ENCODE data around the gene SSMEM1.
A peak's percentile ranks its signal among the peaks of the same experiment; 100 is the strongest.
"Not testable (repeated sequence)": the region's sequence is repeated elsewhere in the genome, so short reads cannot be mapped to it uniquely, and the experiment has no call there.

Gene SSMEM1

DNA sequence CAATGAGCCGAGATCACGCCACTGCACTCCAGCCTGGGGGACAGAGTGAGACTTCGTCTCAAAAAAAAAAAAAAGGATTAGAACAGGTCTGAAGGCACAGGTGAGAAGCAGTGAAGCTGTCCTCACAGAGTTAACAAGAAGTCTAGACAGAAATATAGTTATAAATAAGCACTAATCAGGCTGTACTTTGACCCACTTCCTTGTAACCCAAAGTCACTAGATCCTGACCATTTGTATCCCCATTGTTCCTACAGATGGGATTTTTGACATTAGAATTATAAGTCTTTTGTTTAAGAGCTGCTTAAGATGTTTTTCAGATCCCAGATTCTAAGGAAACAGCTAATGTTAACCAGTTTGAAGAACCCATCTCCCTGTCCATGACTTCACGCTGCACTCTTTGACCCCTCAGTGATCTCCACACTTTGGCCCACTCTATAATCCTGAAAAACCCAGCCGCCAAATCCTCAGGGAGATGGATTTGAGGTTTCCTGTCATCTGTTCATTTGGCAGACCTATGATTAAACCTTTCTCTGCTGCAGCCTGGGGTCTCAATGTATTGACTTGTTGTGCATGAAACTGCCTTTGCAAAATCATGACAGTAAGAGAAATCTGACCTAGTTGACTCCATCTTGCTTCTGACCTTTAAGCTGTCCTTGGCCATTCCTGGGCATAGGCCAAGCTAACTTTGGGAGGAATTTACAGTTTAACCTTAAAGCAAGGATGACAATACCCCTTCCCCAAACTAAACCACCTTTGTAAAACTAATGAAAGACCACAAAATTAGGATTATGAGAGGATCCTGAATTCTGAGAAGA lies 11.4 kb downstream of the SSMEM1 start:
- TF ChIP-seq, protein P1, sequence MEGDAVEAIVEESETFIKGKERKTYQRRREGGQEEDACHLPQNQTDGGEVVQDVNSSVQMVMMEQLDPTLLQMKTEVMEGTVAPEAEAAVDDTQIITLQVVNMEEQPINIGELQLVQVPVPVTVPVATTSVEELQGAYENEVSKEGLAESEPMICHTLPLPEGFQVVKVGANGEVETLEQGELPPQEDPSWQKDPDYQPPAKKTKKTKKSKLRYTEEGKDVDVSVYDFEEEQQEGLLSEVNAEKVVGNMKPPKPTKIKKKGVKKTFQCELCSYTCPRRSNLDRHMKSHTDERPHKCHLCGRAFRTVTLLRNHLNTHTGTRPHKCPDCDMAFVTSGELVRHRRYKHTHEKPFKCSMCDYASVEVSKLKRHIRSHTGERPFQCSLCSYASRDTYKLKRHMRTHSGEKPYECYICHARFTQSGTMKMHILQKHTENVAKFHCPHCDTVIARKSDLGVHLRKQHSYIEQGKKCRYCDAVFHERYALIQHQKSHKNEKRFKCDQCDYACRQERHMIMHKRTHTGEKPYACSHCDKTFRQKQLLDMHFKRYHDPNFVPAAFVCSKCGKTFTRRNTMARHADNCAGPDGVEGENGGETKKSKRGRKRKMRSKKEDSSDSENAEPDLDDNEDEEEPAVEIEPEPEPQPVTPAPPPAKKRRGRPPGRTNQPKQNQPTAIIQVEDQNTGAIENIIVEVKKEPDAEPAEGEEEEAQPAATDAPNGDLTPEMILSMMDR (IDR thresholded peaks at IDR 0.05; ENCODE audit: poor library complexity, severe bottlenecking) = no peak
- no peaks in the 10 kb centered on the region for H3K9me3 ChIP-seq (ENCODE audit: severe bottlenecking)
- DNase-seq (ENCODE audit: low spot score) (no peak), ATAC-seq (ENCODE audit: low read depth) (no peak)
- H3K27me3 ChIP-seq (ENCODE audit: insufficient read depth, poor library complexity, severe bottlenecking) = no peaks in the 10 kb centered on the region
- no peak overlapping the region for H3K27ac ChIP-seq (ENCODE audit: poor library complexity, severe bottlenecking)
- no peaks in the 10 kb centered on the region for H3K4me1 ChIP-seq (ENCODE audit: insufficient read depth, poor library complexity, severe bottlenecking)
- H3K36me3 ChIP-seq (ENCODE audit: low read depth) = no peaks in the 10 kb centered on the region
- no peak overlapping the region for H3K4me3 ChIP-seq (ENCODE audit: severe bottlenecking)

DNA sequence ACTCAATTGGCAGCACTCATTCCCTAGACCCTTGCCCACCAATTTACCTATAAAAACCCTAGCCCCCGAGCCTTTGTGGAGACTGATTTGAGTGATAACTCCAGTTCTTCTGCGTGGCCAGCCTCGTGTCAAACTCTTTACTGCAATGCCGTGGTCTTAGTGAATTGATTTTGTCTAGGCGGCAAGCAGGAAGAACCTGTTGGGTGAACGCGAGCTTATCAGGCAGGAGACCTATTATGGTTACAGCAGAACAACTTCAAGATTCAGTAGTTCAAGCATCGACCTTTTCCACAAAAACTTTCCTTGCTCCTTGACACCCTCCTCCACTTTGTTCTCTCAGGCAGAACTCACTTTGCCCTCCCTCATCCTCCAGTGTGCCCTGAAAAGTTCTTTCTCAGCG lies 12.2 kb downstream of the SSMEM1 start:
- TF ChIP-seq, protein P1 (IDR thresholded peaks at IDR 0.05; ENCODE audit: poor library complexity, severe bottlenecking) = no peak
- no peak overlapping the region for H3K27ac ChIP-seq (ENCODE audit: poor library complexity, severe bottlenecking)
- ATAC-seq (ENCODE audit: low read depth) = no peak

DNA sequence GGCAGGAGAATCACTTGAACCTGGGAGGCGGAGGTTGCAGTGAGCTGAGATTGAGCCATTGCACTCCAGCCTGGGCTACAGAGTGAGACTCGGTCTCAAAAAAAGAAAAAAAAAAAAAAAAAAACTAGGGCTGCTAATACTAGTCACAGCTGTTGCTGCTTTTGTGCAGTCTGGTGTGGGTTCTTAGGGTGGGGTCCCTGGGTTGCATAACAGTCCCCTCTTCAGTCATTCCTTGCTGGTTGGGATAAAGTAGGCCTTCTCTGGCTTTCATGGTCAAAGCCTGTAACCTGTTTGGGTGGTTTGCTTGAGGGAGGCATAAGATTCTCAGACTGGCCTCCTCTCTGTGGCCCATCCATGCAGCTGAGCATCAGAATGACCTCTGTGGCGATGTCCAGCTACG lies 14.1 kb downstream of the SSMEM1 start:
- ATAC-seq (ENCODE audit: low read depth) = no peak
- Histone ChIP-seq H3K9me3 (ENCODE audit: severe bottlenecking) (no peaks in the 10 kb centered on the region), H3K4me3 (ENCODE audit: severe bottlenecking) (no peak overlapping the region), H3K27me3 (ENCODE audit: insufficient read depth, poor library complexity, severe bottlenecking) (no peaks in the 10 kb centered on the region), H3K4me1 (ENCODE audit: insufficient read depth, poor library complexity, severe bottlenecking) (no peaks in the 10 kb centered on the region), H3K27ac (ENCODE audit: poor library complexity, severe bottlenecking) (no peak overlapping the region), H3K36me3 (ENCODE audit: low read depth) (no peaks in the 10 kb centered on the region)
- DNase-seq (ENCODE audit: low spot score) = no peak
- TF ChIP-seq, protein P1 (IDR thresholded peaks at IDR 0.05; ENCODE audit: poor library complexity, severe bottlenecking) = no peak

More for the DNA sequence above, 12.2 kb downstream of the SSMEM1 start:
- Histone ChIP-seq H3K4me3 (ENCODE audit: severe bottlenecking) (no peak overlapping the region), H3K27me3 (ENCODE audit: insufficient read depth, poor library complexity, severe bottlenecking) (no peaks in the 10 kb centered on the region), H3K9me3 (ENCODE audit: severe bottlenecking) (no peaks in the 10 kb centered on the region), H3K4me1 (ENCODE audit: insufficient read depth, poor library complexity, severe bottlenecking) (no peaks in the 10 kb centered on the region), H3K36me3 (ENCODE audit: low read depth) (no peaks in the 10 kb centered on the region)
- no peak for DNase-seq (ENCODE audit: low spot score)

DNA sequence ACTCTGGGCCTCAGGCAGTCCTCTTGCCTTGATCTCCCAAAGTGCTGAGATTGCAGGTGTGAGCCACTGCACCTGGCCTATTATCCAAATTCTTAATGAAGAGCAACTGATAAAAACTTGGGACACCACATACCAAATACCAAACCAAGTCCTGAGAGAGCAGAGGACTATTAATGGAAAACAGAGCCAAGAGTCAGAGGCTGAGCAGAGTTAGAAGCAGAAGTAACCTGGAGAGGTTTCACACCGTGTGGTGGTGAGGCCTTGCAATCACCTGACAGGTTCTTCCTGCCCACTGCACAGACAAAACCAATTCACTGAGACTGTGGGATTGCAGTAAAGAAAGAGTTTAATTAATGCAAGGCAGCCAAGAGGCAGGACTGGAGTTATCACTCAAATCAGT lies 16.0 kb downstream of the SSMEM1 start:
- TF ChIP-seq, protein P1 (IDR thresholded peaks at IDR 0.05; ENCODE audit: poor library complexity, severe bottlenecking) = no peak
- no peak overlapping the region for H3K4me3 ChIP-seq (ENCODE audit: severe bottlenecking)
- no peaks in the 10 kb centered on the region for H3K27me3 ChIP-seq (ENCODE audit: insufficient read depth, poor library complexity, severe bottlenecking)
- DNase-seq (ENCODE audit: low spot score) = no peak
- no peaks in the 10 kb centered on the region for H3K9me3 ChIP-seq (ENCODE audit: severe bottlenecking)
- H3K4me1 ChIP-seq (ENCODE audit: insufficient read depth, poor library complexity, severe bottlenecking) = no peaks in the 10 kb centered on the region
- H3K36me3 ChIP-seq (ENCODE audit: low read depth) = no peaks in the 10 kb centered on the region
- H3K27ac ChIP-seq (ENCODE audit: poor library complexity, severe bottlenecking) = no peak overlapping the region
- ATAC-seq (ENCODE audit: low read depth) = no peak

DNA sequence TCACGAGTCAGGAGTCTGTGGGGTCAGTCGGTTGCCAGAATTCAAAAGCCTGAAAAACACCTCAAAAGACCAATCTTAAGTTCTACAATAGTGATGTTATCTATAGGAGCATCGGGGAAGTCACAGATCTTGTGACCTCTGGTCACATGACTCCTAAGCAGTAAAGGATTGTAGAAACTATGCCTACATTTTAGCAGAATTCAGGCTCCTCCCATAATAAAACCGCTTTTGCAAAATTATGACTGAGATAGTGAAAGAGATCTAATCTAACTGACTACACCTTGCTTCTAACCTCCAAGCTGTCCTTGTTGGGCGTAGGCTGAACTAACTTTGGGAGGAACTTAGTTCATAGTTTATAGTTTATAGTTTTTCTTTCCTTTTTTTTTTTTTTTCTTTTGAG lies 16.6 kb downstream of the SSMEM1 start:
- Histone ChIP-seq H3K4me1 (ENCODE audit: insufficient read depth, poor library complexity, severe bottlenecking) (no peaks in the 10 kb centered on the region), H3K4me3 (ENCODE audit: severe bottlenecking) (no peak overlapping the region), H3K36me3 (ENCODE audit: low read depth) (no peaks in the 10 kb centered on the region), H3K27me3 (ENCODE audit: insufficient read depth, poor library complexity, severe bottlenecking) (no peaks in the 10 kb centered on the region), H3K9me3 (ENCODE audit: severe bottlenecking) (no peaks in the 10 kb centered on the region), H3K27ac (ENCODE audit: poor library complexity, severe bottlenecking) (peak overlapping the region; percentile 15)
- ATAC-seq (ENCODE audit: low read depth) = no peak
- DNase-seq (ENCODE audit: low spot score) = no peak
- TF ChIP-seq, protein P1 (IDR thresholded peaks at IDR 0.05; ENCODE audit: poor library complexity, severe bottlenecking) = no peak

DNA sequence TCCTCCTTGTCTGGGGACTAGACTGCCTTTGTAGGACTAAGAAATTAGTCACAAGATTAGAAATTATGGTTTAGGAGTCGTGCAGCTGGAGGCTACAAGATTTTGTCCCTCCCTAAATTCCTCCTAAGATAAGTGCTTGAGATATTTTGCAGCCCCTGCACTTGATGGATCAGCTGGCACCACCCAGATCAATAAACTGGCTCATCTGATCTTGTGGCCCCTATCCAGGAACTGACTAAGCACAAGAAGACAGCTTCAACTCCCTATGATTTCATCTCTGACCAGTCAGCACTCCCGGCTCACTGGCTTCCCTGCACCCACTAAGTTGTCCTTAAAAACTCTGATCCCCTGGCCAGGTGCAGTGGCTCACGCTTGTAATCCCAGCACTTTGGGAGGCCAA lies 17.3 kb downstream of the SSMEM1 start:
- H3K4me3 ChIP-seq (ENCODE audit: severe bottlenecking); H3K27me3 ChIP-seq (ENCODE audit: insufficient read depth, poor library complexity, severe bottlenecking); DNase-seq (ENCODE audit: low spot score); H3K36me3 ChIP-seq (ENCODE audit: low read depth); H3K9me3 ChIP-seq (ENCODE audit: severe bottlenecking); H3K4me1 ChIP-seq (ENCODE audit: insufficient read depth, poor library complexity, severe bottlenecking); ATAC-seq (ENCODE audit: low read depth): not testable (repeated sequence)
- peak overlapping the region; percentile 15 for H3K27ac ChIP-seq (ENCODE audit: poor library complexity, severe bottlenecking)
